ENCODE measurements around the gene FAM98B. TPM values are rescaled to one million over a fixed set of nuclear protein-coding genes. Genes with fewer than 3 reads are reported as not detected.
A peak's percentile ranks its signal among the peaks of the same experiment; 100 is the strongest.

Gene FAM98B
- total RNA-seq, 2 experiments from 2014 or later = 51.0 to 61.8 TPM

DNA sequence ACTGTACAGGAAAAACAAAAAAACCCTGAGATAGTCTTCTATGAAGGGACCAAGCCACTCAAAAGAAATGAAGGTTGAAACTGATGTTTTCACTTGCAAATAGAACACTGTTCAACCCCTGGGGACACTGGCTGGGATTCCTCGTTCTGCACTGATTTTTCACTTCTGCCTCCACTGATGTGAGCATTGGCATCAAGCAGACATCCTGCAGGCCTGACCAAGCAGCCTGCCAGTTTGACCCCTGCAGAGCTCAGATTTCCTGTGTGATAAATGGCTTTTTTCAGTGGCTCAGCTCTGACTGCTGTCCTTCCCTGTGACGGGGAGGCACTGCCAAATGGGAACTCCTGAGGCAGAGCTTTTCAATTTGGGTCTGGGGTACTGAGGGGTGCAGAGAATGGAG, 60.7 kb downstream of the FAM98B start:
- Mint-ChIP-seq H3K27ac (peak overlapping the region; percentile 71), H3K9me3 (no peaks in the 10 kb centered on the region), H3K27me3 (no peaks in the 10 kb centered on the region), H3K36me3 (ENCODE audit: low read depth) (peaks cover 77% of the 10 kb centered on the region), H3K4me3 (no peak overlapping the region), H3K4me1 (ENCODE audit: low read depth) (peaks cover 45% of the 10 kb centered on the region)
- TF ChIP-seq, protein P1, sequence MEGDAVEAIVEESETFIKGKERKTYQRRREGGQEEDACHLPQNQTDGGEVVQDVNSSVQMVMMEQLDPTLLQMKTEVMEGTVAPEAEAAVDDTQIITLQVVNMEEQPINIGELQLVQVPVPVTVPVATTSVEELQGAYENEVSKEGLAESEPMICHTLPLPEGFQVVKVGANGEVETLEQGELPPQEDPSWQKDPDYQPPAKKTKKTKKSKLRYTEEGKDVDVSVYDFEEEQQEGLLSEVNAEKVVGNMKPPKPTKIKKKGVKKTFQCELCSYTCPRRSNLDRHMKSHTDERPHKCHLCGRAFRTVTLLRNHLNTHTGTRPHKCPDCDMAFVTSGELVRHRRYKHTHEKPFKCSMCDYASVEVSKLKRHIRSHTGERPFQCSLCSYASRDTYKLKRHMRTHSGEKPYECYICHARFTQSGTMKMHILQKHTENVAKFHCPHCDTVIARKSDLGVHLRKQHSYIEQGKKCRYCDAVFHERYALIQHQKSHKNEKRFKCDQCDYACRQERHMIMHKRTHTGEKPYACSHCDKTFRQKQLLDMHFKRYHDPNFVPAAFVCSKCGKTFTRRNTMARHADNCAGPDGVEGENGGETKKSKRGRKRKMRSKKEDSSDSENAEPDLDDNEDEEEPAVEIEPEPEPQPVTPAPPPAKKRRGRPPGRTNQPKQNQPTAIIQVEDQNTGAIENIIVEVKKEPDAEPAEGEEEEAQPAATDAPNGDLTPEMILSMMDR (IDR thresholded peaks at IDR 0.05) = no peak
- no peak for DNase-seq
- ChIA-PET POLR2A (interaction anchor here (0.7 to 1.4 kb wide), 3 partner anchors 11 to 168 kb away, joined by 3 read pairs; no protein-coding TSS in a partner anchor), CTCF (interaction anchor here (0.9 to 5.8 kb wide), 5 partner anchors 9 to 185 kb away, joined by 3 to 49 read pairs (median 5); no protein-coding TSS in a partner anchor)
- intact Hi-C loops (cut with micrococcal nuclease) = no loop called here
- no peak for ATAC-seq

DNA sequence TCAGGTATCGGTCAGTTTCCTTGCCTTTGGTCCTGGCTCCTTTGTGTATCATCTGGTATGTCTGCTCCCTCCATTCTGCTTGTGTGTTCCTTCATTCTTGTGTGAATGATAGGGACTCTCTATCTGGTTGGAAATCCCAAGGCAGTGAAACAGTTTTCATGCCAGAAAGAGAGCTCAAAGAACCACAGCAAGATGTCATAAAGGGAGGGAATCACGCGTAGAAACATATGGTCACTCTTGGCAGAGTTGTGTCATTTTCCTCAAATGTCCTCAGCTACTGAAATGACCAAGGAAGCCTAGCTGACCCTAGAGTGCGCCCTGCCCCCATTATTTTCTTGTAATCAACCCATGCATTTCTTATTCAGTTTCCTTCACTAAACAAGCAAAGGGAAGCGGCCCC, 62.7 kb downstream of the FAM98B start:
- H3K4me1 Mint-ChIP-seq (ENCODE audit: low read depth) = peaks cover 51% of the 10 kb centered on the region
- intact Hi-C loops (cut with micrococcal nuclease) = no loop called here
- no peak for DNase-seq
- ChIA-PET POLR2A (interaction anchor here (1.0 to 1.2 kb wide), 2 partner anchors 12 to 170 kb away, joined by 3 to 4 read pairs; no protein-coding TSS in a partner anchor), CTCF (interaction anchor here (1.0 to 5.8 kb wide), 5 partner anchors 47 to 183 kb away, joined by 3 to 49 read pairs (median 6); partner anchors contain the start of gene RASGRP1)
- peak overlapping the region; percentile 71 for H3K27ac Mint-ChIP-seq
- TF ChIP-seq, protein P1 (IDR thresholded peaks at IDR 0.05) = no peak
- no peak overlapping the region for H3K4me3 Mint-ChIP-seq
- H3K9me3 Mint-ChIP-seq = no peaks in the 10 kb centered on the region
- peaks cover 68% of the 10 kb centered on the region for H3K36me3 Mint-ChIP-seq (ENCODE audit: low read depth)
- ATAC-seq = no peak
- no peaks in the 10 kb centered on the region for H3K27me3 Mint-ChIP-seq

DNA sequence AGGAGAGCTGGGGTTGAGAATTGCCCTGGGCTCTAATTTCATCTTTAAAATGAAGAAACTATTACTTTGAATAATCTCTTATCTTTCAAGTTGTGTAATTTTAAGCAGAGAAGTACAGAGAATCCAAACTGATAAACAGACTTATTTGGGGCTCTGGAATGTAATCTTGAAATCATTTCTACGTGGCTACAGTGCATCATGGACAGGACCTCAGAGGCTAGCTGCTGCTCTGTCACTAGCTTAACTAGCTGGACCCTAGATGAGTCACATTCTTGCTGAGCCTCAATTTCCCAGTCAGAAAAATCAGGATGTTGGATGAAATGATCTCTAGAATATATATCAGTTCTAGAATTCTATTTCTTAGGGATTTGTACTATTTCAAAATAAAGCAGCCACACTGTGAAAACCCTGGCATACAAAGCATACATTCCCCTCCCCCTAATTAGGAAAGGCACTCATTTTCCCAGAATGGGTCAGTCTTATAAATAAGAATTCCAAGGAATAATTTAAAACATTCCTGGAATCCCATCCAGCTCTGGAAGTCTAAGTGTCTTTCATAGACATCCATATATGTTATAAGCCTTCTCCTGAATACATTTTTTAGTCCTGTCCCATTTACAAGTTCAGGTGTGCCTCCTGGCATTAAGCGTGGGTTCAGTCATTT, 63.5 kb downstream of the FAM98B start:
- DNase-seq (no peak), ATAC-seq (no peak)
- Mint-ChIP-seq H3K27ac (peak overlapping the region; percentile 79), H3K27me3 (no peaks in the 10 kb centered on the region), H3K9me3 (no peaks in the 10 kb centered on the region), H3K4me3 (no peak overlapping the region), H3K36me3 (ENCODE audit: low read depth) (peaks cover 62% of the 10 kb centered on the region), H3K4me1 (ENCODE audit: low read depth) (peaks cover 54% of the 10 kb centered on the region)
- TF ChIP-seq, protein P1 (IDR thresholded peaks at IDR 0.05) = no peak
- CTCF ChIA-PET = interaction anchor here (1.5 to 5.8 kb wide), 6 partner anchors 7 to 182 kb away, joined by 6 to 49 read pairs (median 7); partner anchors contain the start of gene RASGRP1
- POLR2A ChIA-PET = interaction anchor here (1.0 to 1.3 kb wide), 3 partner anchors 11 to 1266 kb away, joined by 3 to 4 read pairs (median 3); partner anchors contain the start of gene FSIP1
- intact Hi-C loops (cut with micrococcal nuclease) = no loop called here

DNA sequence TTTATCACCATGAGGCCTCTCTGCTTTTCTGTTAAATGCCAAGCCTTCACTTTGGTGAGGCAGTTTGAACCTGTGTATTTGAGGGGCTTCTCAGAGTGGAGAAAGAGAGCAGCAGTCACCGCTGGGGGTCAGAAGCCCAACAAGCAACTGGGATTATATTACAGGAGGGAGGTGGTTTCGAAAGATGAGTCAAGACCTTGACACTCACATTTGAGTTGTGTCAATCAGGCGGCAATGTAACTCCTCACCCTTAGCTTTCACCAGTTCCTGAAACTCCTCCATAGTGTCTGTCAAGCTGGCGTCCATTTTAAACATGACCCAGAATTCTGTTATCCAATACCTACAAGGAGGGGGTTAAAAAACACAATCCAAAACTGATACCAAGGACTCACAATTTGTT, 64.2 kb downstream of the FAM98B start:
- TF ChIP-seq, protein P1 (IDR thresholded peaks at IDR 0.05) = no peak
- Mint-ChIP-seq H3K4me3 (no peak overlapping the region), H3K9me3 (no peaks in the 10 kb centered on the region), H3K27me3 (no peaks in the 10 kb centered on the region), H3K27ac (peak overlapping the region; percentile 79), H3K4me1 (ENCODE audit: low read depth) (peaks cover 60% of the 10 kb centered on the region), H3K36me3 (ENCODE audit: low read depth) (peaks cover 62% of the 10 kb centered on the region)
- ATAC-seq (no peak), DNase-seq (no peak)
- intact Hi-C loops (cut with micrococcal nuclease) = no loop called here
- ChIA-PET CTCF (interaction anchor here (0.8 to 5.8 kb wide), 10 partner anchors 7 to 182 kb away, joined by 3 to 49 read pairs (median 6); partner anchors contain the start of gene RASGRP1), POLR2A (interaction anchor here (0.6 to 1.3 kb wide), 5 partner anchors 15 to 1930 kb away, joined by 3 to 7 read pairs (median 3); partner anchors contain the start of gene FSIP1)

DNA sequence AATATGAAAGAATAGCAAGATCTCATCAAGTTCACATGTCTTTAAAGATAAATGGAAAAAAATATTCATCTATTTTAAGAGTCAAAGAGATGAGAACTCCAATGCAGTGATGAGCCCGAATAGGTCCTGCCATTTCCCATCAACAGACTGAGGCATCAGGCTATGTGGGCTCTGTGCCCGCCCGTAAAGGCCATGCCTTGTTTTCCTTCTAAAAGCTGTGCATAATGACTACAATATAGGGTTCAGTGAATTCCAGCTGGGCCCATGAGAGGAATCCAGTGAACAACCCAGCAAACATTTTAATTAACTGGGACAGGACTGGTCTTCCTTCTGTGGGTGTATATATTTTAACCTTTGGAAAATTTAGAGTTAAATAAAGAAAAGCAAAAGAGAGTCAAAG, 66.1 kb downstream of the FAM98B start:
- no peak for DNase-seq
- peaks cover 57% of the 10 kb centered on the region for H3K36me3 Mint-ChIP-seq (ENCODE audit: low read depth)
- H3K4me1 Mint-ChIP-seq (ENCODE audit: low read depth) = peaks cover 67% of the 10 kb centered on the region
- peak overlapping the region; percentile 55 for H3K27ac Mint-ChIP-seq
- no peak overlapping the region for H3K4me3 Mint-ChIP-seq
- ChIA-PET CTCF (interaction anchor here (1.0 to 8.1 kb wide), 6 partner anchors 9 to 180 kb away, joined by 3 to 57 read pairs (median 14); no protein-coding TSS in a partner anchor), POLR2A (interaction anchor here (2.0 kb wide), 1 partner anchor 9 kb away, joined by 10 read pairs; no protein-coding TSS in a partner anchor)
- H3K27me3 Mint-ChIP-seq = no peaks in the 10 kb centered on the region
- H3K9me3 Mint-ChIP-seq = no peaks in the 10 kb centered on the region
- ATAC-seq = no peak
- intact Hi-C loops (cut with micrococcal nuclease) = no loop called here
- TF ChIP-seq, protein P1 (IDR thresholded peaks at IDR 0.05) = no peak
